MM.1S (cell line): ENCODE measurements around the gene ZMYM4.

ENCODE experiments used
- DNase-seq: peaks from one replicate; pipeline ENCODE4 v3.0.0-alpha.2; 2015
- H2AFZ ChIP-seq: fragments of 300-600 bp; sonication (generic); 2 replicates; pipeline ENCODE4 v1.6.0; 2016; ENCODE audit warnings: antibody characterized with exemption, low read length
- H3F3A ChIP-seq: fragments of 300-600 bp; sonication (generic); 2 replicates; pipeline ENCODE4 v1.6.1; 2016; ENCODE audit warnings: mild to moderate bottlenecking, antibody characterized with exemption, low read length, moderate library complexity, mixed read lengths; ENCODE audit not compliant: insufficient read depth
- H3K27ac ChIP-seq: fragments of 300-600 bp; sonication (generic); 2 replicates; pipeline ENCODE4 v1.5.1; 2016; ENCODE audit warnings: mild to moderate bottlenecking, low read length
- H3K27me3 ChIP-seq: fragments of 300-600 bp; sonication (generic); replicated peaks from 2 replicates; pipeline ENCODE4 v1.6.0; 2016; ENCODE audit warnings: low read length; ENCODE audit not compliant: insufficient read depth
- H3K36me3 ChIP-seq: fragments of 300-600 bp; sonication (generic); replicated peaks from 2 replicates; pipeline ENCODE4 v1.6.1; 2016; ENCODE audit warnings: mild to moderate bottlenecking, low read length, mixed read lengths; ENCODE audit not compliant: insufficient read depth
- H3K4me1 ChIP-seq: fragments of 300-600 bp; sonication (generic); 2 replicates; pipeline ENCODE4 v1.6.1; 2016; ENCODE audit warnings: low read length, mixed read lengths
- H3K4me2 ChIP-seq: fragments of 300-600 bp; sonication (generic); 2 replicates; pipeline ENCODE4 v1.6.0; 2016; ENCODE audit warnings: low read depth, low read length
- H3K4me3 ChIP-seq: fragments of 300-600 bp; sonication (generic); 2 replicates; pipeline ENCODE4 v1.5.1; 2016; ENCODE audit warnings: low read length, mixed read lengths
- H3K79me2 ChIP-seq: fragments of 300-600 bp; sonication (generic); 2 replicates; pipeline ENCODE4 v1.6.1; 2016; ENCODE audit warnings: mixed run types, low read length, mixed read lengths
- H3K9ac ChIP-seq: fragments of 300-600 bp; sonication (generic); 2 replicates; pipeline ENCODE4 v1.6.1; 2016; ENCODE audit warnings: low read length, mixed read lengths
- H3K9me2 ChIP-seq: fragments of 300-600 bp; sonication (generic); replicated peaks from 2 replicates; pipeline ENCODE4 v1.6.1; 2016; ENCODE audit warnings: mild to moderate bottlenecking, low read length, mixed read lengths; ENCODE audit not compliant: insufficient read depth
- H3K9me3 ChIP-seq: fragments of 300-600 bp; sonication (generic); replicated peaks from 2 replicates; pipeline ENCODE4 v1.6.1; 2016; ENCODE audit warnings: mild to moderate bottlenecking, low read length, mixed read lengths; ENCODE audit not compliant: insufficient read depth
- H4K20me1 ChIP-seq: fragments of 300-600 bp; sonication (generic); 2 replicates; pipeline ENCODE4 v1.6.1; 2016; ENCODE audit warnings: mild to moderate bottlenecking, low read length, moderate library complexity, mixed read lengths; ENCODE audit not compliant: insufficient read depth
- EZH2 ChIP-seq: fragments of 300-600 bp; sonication (generic); optimal IDR thresholded peaks from 2 replicates; pipeline ENCODE3; 2017; ENCODE audit warnings: low read depth, mild to moderate bottlenecking, antibody characterized with exemption, low read length, mixed read lengths
- EZH2phosphoT487 ChIP-seq: fragments of 300-600 bp; sonication (generic); IDR thresholded peaks from 2 replicates; pipeline ENCODE4 v1.6.1; 2018; ENCODE audit warnings: antibody characterized with exemption, low read length
- TF ChIP-seq, protein P1 (sequence below): fragments of 300-600 bp; sonication (generic); IDR thresholded peaks from 2 replicates; pipeline ENCODE4 v1.5.1; 2016; ENCODE audit warnings: antibody characterized with exemption, low read length, mixed read lengths

The ZMYM4 gene

DNA sequence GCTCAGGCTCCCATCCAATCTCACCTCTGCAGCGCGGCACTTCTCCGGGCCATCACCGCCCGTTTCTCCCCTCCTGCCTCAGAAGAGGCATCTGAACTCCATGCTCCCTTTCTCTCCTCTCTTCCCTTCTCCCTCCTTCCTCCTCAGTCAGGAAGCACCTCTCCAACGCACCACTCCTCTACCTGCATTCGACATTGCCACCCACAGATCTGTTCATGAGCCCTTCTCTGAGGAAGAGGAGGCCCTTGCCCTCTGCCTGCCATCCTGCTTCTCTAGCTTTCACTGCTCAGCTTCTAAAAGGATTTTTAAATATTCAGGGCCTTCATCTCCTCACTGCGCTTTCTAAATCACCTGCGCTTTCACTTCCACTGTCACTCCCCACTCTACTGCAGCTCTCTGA lies 168.7 kb downstream of the ZMYM4 start:
- Histone ChIP-seq H3K4me2 (no peak overlapping the region), H3K9me3 (no peaks in the 10 kb centered on the region), H3K9ac (no peak overlapping the region), H3F3A (no peaks in the 10 kb centered on the region), H3K27me3 (no peaks in the 10 kb centered on the region), H3K36me3 (no peaks in the 10 kb centered on the region), H4K20me1 (no peaks in the 10 kb centered on the region), H2AFZ (no peak overlapping the region), H3K27ac (no peak overlapping the region), H3K4me3 (no peak overlapping the region), H3K4me1 (no peaks in the 10 kb centered on the region), H3K79me2 (no peaks in the 10 kb centered on the region), H3K9me2 (no peaks in the 10 kb centered on the region)
- no peak for DNase-seq
- TF ChIP-seq EZH2phosphoT487 (no peak), EZH2 (no peak)
- TF ChIP-seq, protein P1, sequence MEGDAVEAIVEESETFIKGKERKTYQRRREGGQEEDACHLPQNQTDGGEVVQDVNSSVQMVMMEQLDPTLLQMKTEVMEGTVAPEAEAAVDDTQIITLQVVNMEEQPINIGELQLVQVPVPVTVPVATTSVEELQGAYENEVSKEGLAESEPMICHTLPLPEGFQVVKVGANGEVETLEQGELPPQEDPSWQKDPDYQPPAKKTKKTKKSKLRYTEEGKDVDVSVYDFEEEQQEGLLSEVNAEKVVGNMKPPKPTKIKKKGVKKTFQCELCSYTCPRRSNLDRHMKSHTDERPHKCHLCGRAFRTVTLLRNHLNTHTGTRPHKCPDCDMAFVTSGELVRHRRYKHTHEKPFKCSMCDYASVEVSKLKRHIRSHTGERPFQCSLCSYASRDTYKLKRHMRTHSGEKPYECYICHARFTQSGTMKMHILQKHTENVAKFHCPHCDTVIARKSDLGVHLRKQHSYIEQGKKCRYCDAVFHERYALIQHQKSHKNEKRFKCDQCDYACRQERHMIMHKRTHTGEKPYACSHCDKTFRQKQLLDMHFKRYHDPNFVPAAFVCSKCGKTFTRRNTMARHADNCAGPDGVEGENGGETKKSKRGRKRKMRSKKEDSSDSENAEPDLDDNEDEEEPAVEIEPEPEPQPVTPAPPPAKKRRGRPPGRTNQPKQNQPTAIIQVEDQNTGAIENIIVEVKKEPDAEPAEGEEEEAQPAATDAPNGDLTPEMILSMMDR: no peak

DNA sequence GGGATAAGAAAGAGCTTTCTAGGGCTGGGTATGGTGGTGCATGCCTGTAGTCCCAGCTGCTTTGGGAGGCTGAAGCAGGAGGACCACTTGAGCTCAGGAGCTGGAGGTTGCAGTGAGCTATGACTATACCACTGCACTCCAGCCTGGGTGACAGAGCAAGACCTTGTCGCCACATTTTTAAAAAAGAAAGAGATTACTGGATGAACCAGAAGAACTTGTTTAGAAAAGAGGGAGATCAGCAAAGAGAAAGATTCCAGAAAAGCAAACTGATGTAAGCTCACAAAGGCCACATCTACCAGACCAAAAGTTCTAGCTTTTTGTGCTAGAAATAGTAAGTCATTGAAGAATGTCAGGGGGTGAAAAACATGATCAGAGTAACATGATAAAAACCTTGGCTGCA lies 171.1 kb downstream of the ZMYM4 start:
- Histone ChIP-seq H3K4me2 (no peak overlapping the region), H3K27ac (no peak overlapping the region), H2AFZ (no peak overlapping the region), H3K79me2 (no peaks in the 10 kb centered on the region), H3K4me3 (no peak overlapping the region), H3K9me2 (no peaks in the 10 kb centered on the region), H3K9ac (no peak overlapping the region), H3F3A (no peaks in the 10 kb centered on the region), H3K36me3 (no peaks in the 10 kb centered on the region), H4K20me1 (no peaks in the 10 kb centered on the region), H3K27me3 (no peaks in the 10 kb centered on the region), H3K4me1 (no peaks in the 10 kb centered on the region), H3K9me3 (no peaks in the 10 kb centered on the region)
- no peak for DNase-seq
- no peak for TF ChIP-seq EZH2
- TF ChIP-seq, protein P1: no peak
- TF ChIP-seq EZH2phosphoT487: no peak

DNA sequence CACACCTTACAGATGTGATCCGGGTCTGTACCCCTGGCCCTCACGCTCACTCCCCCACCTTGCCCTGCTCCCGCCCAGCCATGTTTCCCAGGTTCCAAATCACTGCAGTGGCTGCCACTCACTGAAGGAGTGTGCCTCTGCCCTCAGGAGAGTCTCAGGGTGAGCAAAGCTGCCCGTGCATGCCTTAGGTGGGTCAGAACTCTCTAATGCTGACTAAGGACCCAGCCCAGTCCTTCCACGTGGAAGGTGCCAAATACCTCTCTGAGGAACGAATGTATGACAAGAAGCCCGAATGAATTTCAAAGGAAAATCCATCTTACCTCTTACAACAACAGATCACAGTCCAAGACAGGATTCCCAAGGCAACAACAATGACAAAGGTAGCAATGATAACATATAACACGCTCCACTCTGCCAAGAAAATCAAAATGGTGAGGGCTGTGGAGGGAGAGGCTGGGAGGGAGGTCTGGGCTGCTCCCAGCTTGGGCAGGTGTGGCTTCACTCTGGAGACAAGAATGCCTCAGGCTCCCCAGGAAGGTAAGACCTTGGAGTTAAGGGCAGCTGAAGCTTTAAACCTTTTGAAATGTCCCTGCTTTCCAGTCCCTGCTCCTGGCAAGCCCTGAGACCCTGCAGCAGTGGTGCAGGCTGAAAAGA lies 173.5 kb downstream of the ZMYM4 start:
- H3K9me3 ChIP-seq: no peaks in the 10 kb centered on the region
- no peak for TF ChIP-seq EZH2phosphoT487
- no peak for TF ChIP-seq EZH2
- TF ChIP-seq, protein P1: no peak
- no peak overlapping the region for H2AFZ ChIP-seq
- H3K4me1 ChIP-seq: no peaks in the 10 kb centered on the region
- H3K36me3 ChIP-seq: no peaks in the 10 kb centered on the region
- H3K27me3 ChIP-seq: no peaks in the 10 kb centered on the region
- H3K27ac ChIP-seq: no peak overlapping the region
- no peak overlapping the region for H3K9ac ChIP-seq
- no peaks in the 10 kb centered on the region for H3F3A ChIP-seq
- no peaks in the 10 kb centered on the region for H3K79me2 ChIP-seq
- H3K4me2 ChIP-seq: no peak overlapping the region
- H4K20me1 ChIP-seq: no peaks in the 10 kb centered on the region
- no peaks in the 10 kb centered on the region for H3K9me2 ChIP-seq
- H3K4me3 ChIP-seq: no peak overlapping the region
- no peak for DNase-seq
